CD4-positive, CD25-positive, alpha-beta regulatory T cell (primary cell): Measurements from ENCODE around the gene SLC6A19. TPM values are rescaled to one million over a fixed set of nuclear protein-coding genes. Genes with fewer than 3 reads are reported as not detected.
A peak's percentile ranks its signal among the peaks of the same experiment; 100 is the strongest.

Experiments
- ATAC-seq, 2 donors: fragments of 150-1000 bp; cut with Tn5 transposase; one replicate each; pipeline ENCODE4 v1.10.0; 2021; ENCODE audit warnings: low read depth in 2 of 2, moderate number of reproducible peaks in 2 of 2, moderate library complexity in 1 of 2
- DNase-seq, 3 donors: peaks; one replicate each; pipeline versions ENCODE4 v3.0.0 to v3.0.0-alpha.2; 2012 to 2022; ENCODE audit warnings: mixed read lengths in 1 of 3
- H3K27ac ChIP-seq: one replicate; pipeline ENCODE4 v1.7.0; 2013; ENCODE audit warnings: mild to moderate bottlenecking, low read length; ENCODE audit not compliant: insufficient read depth, poor library complexity, severe bottlenecking
- H3K27me3 ChIP-seq: one replicate; pipeline ENCODE4 v1.7.0; 2013; ENCODE audit warnings: low read length; ENCODE audit not compliant: control insufficient read depth, insufficient read depth
- H3K36me3 ChIP-seq: one replicate; pipeline ENCODE4 v1.7.0; 2013; ENCODE audit warnings: mild to moderate bottlenecking, low read length, moderate library complexity; ENCODE audit not compliant: control insufficient read depth, insufficient read depth
- H3K4me1 ChIP-seq: 2 replicates; pipeline ENCODE4 v1.7.0; 2013; ENCODE audit warnings: mild to moderate bottlenecking, low read length; ENCODE audit not compliant: insufficient read depth, control insufficient read depth, poor library complexity, severe bottlenecking
- H3K4me3 ChIP-seq: one replicate; pipeline ENCODE4 v1.7.0; 2013; ENCODE audit warnings: low read depth, mild to moderate bottlenecking, low read length, moderate library complexity
- H3K9me3 ChIP-seq, 2 experiments: 1 replicate in 1 of 2; 2 replicates in 1 of 2; pipeline ENCODE4 v1.7.0; 2013; ENCODE audit warnings: low read length in 2 of 2, mild to moderate bottlenecking in 1 of 2, moderate library complexity in 1 of 2; ENCODE audit not compliant: control insufficient read depth in 2 of 2
- H3K27ac Mint-ChIP-seq, 3 donors: one replicate each; pipeline ENCODE4 v1.8.0; 2020 to 2022; ENCODE audit warnings: mild to moderate bottlenecking in 3 of 3, mixed read lengths in 3 of 3, moderate library complexity in 2 of 3
- H3K27me3 Mint-ChIP-seq: one replicate; pipeline ENCODE4 v1.8.0; 2022; ENCODE audit warnings: mild to moderate bottlenecking, mixed read lengths
- H3K36me3 Mint-ChIP-seq: one replicate; pipeline ENCODE4 v1.8.0; 2020; ENCODE audit warnings: mixed read lengths
- H3K4me1 Mint-ChIP-seq, 4 donors: one replicate each; pipeline ENCODE4 v1.8.0; 2020 to 2022; ENCODE audit warnings: mixed read lengths in 4 of 4, mild to moderate bottlenecking in 1 of 4
- H3K4me3 Mint-ChIP-seq, 4 donors: one replicate each; pipeline ENCODE4 v1.8.0; 2020 to 2022; ENCODE audit warnings: mild to moderate bottlenecking in 4 of 4, mixed read lengths in 4 of 4, moderate library complexity in 3 of 4
- H3K9me3 Mint-ChIP-seq, 7 donors: one replicate each; pipeline ENCODE4 v1.8.0; 2020 to 2022; ENCODE audit warnings: mixed read lengths in 7 of 7, mild to moderate bottlenecking in 3 of 7, moderate library complexity in 2 of 7
- polyA plus RNA-seq, 4 donors: library from polyadenylated mRNA; unstranded; fragments of 300-500 nt; fragmentation: Illumina TruSeq; gene quantifications; one replicate each; pipeline ENCODE4 v1.2.3, GENCODE V29; 2021
- total RNA-seq: library from RNA; stranded (reverse); gene quantifications from one replicate; pipeline ENCODE4 v1.2.3, GENCODE V29; 2022

Gene SLC6A19
- total and polyA plus RNA-seq, 5 donors from 2014 or later, result not detected

- Histone ChIP-seq H3K27me3 (no peaks in the 10 kb centered on the region), H3K36me3 (no peaks in the 10 kb centered on the region), H3K9me3 (no peaks in the 10 kb centered on the region), H3K4me3 (no peak overlapping the region), H3K4me1 (peaks cover 6% of the 10 kb centered on the region), H3K27ac (no peak overlapping the region)
- peaks cover 0 to 3% (median 0%) of the 10 kb centered on the region in 7 donors for H3K9me3 Mint-ChIP-seq
- H3K36me3 Mint-ChIP-seq, result no peaks in the 10 kb centered on the region
- H3K27ac Mint-ChIP-seq, result no peak overlapping the region
- no peaks in the 10 kb centered on the region for H3K27me3 Mint-ChIP-seq
- H3K4me3 Mint-ChIP-seq, result no peak overlapping the region
- ATAC-seq (no peak), DNase-seq (no peak)
- peaks cover 0 to 16% (median 7%) of the 10 kb centered on the region in 4 donors for H3K4me1 Mint-ChIP-seq
These were observed 58.5 kb downstream of the SLC6A19 start for GRCh38 chr5:1259806-1260480.

DNA sequence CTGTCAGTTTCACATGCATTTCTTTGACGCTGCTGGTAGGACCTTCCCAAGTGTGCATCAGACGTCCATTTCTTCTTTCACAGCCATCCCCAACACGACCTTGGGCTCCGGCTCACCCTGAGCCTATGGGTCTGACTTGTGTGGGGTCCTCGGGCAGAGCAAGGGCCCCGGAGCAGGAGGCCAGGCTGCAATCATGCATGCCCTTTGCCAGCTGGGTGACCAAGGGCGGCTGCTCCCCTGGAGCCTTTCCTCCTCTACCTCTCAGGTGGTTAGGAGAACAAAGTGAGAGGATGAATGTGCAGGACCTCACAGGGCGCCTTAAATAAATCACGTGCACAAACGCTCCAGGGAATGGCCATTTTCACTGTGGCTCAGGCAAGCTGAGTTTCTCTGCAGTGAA is 60.2 kb downstream of the SLC6A19 start:
- Histone ChIP-seq H3K36me3 (no peaks in the 10 kb centered on the region), H3K4me3 (no peak overlapping the region), H3K9me3 (no peaks in the 10 kb centered on the region), H3K27me3 (no peaks in the 10 kb centered on the region), H3K27ac (no peak overlapping the region), H3K4me1 (no peaks in the 10 kb centered on the region)
- peaks cover 0 to 3% (median 0%) of the 10 kb centered on the region in 7 donors for H3K9me3 Mint-ChIP-seq
- H3K27ac Mint-ChIP-seq, result no peak overlapping the region
- no peak for DNase-seq
- no peak overlapping the region for H3K4me3 Mint-ChIP-seq
- no peaks in the 10 kb centered on the region for H3K36me3 Mint-ChIP-seq
- H3K4me1 Mint-ChIP-seq, result no peaks in the 10 kb centered on the region
- no peaks in the 10 kb centered on the region for H3K27me3 Mint-ChIP-seq
- ATAC-seq, result no peak

- ATAC-seq (no peak), DNase-seq (no peak)
- no peak overlapping the region for H3K27ac ChIP-seq
- H3K9me3 ChIP-seq, result no peaks in the 10 kb centered on the region
- H3K4me3 ChIP-seq, result no peak overlapping the region
- H3K4me1 Mint-ChIP-seq, result no peaks in the 10 kb centered on the region
- no peaks in the 10 kb centered on the region for H3K27me3 ChIP-seq
- no peaks in the 10 kb centered on the region for H3K36me3 Mint-ChIP-seq
- no peaks in the 10 kb centered on the region for H3K4me1 ChIP-seq
- H3K27me3 Mint-ChIP-seq, result no peaks in the 10 kb centered on the region
- H3K9me3 Mint-ChIP-seq, result peaks cover 0 to 3% (median 0%) of the 10 kb centered on the region in 7 donors
- peak overlapping the region in 2 of 3 donors; percentile 13 to 63 for H3K27ac Mint-ChIP-seq
- no peak overlapping the region for H3K4me3 Mint-ChIP-seq
- H3K36me3 ChIP-seq, result no peaks in the 10 kb centered on the region
These were observed 61.0 kb downstream of the SLC6A19 start for GRCh38 chr5:1262381-1262780.

GRCh38 chr5:1264211-1264610 is 62.8 kb downstream of the SLC6A19 start:
- Histone ChIP-seq H3K4me3 (no peak overlapping the region), H3K27me3 (no peaks in the 10 kb centered on the region), H3K27ac (no peak overlapping the region), H3K36me3 (no peaks in the 10 kb centered on the region), H3K4me1 (peaks cover 6% of the 10 kb centered on the region), H3K9me3 (no peaks in the 10 kb centered on the region)
- no peak overlapping the region for H3K4me3 Mint-ChIP-seq
- H3K4me1 Mint-ChIP-seq, result peaks cover 0 to 11% (median 5%) of the 10 kb centered on the region in 4 donors
- H3K27me3 Mint-ChIP-seq, result no peaks in the 10 kb centered on the region
- no peak for DNase-seq
- no peaks in the 10 kb centered on the region for H3K36me3 Mint-ChIP-seq
- peaks cover 0 to 3% (median 0%) of the 10 kb centered on the region in 7 donors for H3K9me3 Mint-ChIP-seq
- no peak overlapping the region for H3K27ac Mint-ChIP-seq
- ATAC-seq, result no peak

GRCh38 chr5:1265026-1265425 is 63.6 kb downstream of the SLC6A19 start:
- Histone ChIP-seq H3K27ac (no peak overlapping the region), H3K27me3 (no peaks in the 10 kb centered on the region), H3K9me3 (no peaks in the 10 kb centered on the region), H3K4me1 (peaks cover 6% of the 10 kb centered on the region), H3K4me3 (no peak overlapping the region), H3K36me3 (no peaks in the 10 kb centered on the region)
- H3K9me3 Mint-ChIP-seq, result peaks cover 0 to 3% (median 0%) of the 10 kb centered on the region in 7 donors
- H3K4me3 Mint-ChIP-seq, result no peak overlapping the region
- DNase-seq, result no peak
- no peaks in the 10 kb centered on the region for H3K27me3 Mint-ChIP-seq
- H3K36me3 Mint-ChIP-seq, result no peaks in the 10 kb centered on the region
- H3K4me1 Mint-ChIP-seq, result peaks cover 0 to 11% (median 6%) of the 10 kb centered on the region in 4 donors
- no peak overlapping the region for H3K27ac Mint-ChIP-seq
- no peak for ATAC-seq

- no peaks in the 10 kb centered on the region for H3K36me3 Mint-ChIP-seq
- H3K27me3 Mint-ChIP-seq, result no peaks in the 10 kb centered on the region
- Histone ChIP-seq H3K4me1 (peaks cover 6% of the 10 kb centered on the region), H3K27ac (no peak overlapping the region), H3K27me3 (no peaks in the 10 kb centered on the region), H3K4me3 (no peak overlapping the region), H3K9me3 (no peaks in the 10 kb centered on the region), H3K36me3 (no peaks in the 10 kb centered on the region)
- H3K27ac Mint-ChIP-seq, result no peak overlapping the region
- H3K4me3 Mint-ChIP-seq, result no peak overlapping the region
- no peak for DNase-seq
- H3K4me1 Mint-ChIP-seq, result peaks cover 0 to 11% (median 6%) of the 10 kb centered on the region in 4 donors
- no peak for ATAC-seq
- peaks cover 0 to under 1% (median 0%) of the 10 kb centered on the region in 7 donors for H3K9me3 Mint-ChIP-seq
These were observed 64.4 kb downstream of the SLC6A19 start for GRCh38 chr5:1265461-1266455.

DNA sequence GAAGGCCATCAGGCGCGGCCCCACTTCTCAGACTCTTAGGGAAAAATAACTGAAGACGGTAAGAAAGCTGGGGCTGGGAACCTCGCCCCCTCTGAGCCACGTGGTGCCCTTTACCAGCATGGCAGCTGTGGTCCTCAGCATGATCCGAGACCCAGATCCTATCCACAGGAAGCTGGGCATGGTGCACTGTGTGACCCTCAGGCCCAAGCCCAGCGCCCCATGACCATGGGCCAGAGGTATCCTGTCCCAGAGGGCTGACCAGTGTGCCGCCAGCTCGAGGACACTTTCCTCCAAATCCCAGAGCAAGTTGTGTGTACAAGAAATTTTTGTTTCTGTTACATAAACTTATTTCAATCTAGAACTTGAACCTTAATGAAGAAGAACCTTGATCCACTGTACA is 65.4 kb downstream of the SLC6A19 start:
- Histone ChIP-seq H3K9me3 (no peaks in the 10 kb centered on the region), H3K27ac (no peak overlapping the region), H3K4me1 (peaks cover 6% of the 10 kb centered on the region), H3K27me3 (no peaks in the 10 kb centered on the region), H3K36me3 (no peaks in the 10 kb centered on the region), H3K4me3 (no peak overlapping the region)
- H3K27me3 Mint-ChIP-seq, result no peaks in the 10 kb centered on the region
- H3K4me1 Mint-ChIP-seq, result peaks cover 0 to 11% (median 6%) of the 10 kb centered on the region in 4 donors
- no peak for ATAC-seq
- no peak for DNase-seq
- no peaks in the 10 kb centered on the region for H3K36me3 Mint-ChIP-seq
- H3K9me3 Mint-ChIP-seq, result no peaks in the 10 kb centered on the region
- H3K27ac Mint-ChIP-seq, result no peak overlapping the region
- no peak overlapping the region for H3K4me3 Mint-ChIP-seq
